ENCODE measurements around the gene CACNB3.

GRCh38 chr12:48869191-48869590 lies 50.9 kb downstream of the CACNB3 start:
- TF ChIP-seq CTCF (IDR thresholded peaks at IDR 0.05) (no peak), POLR2A (IDR thresholded peaks at IDR 0.05) (no peak)
